DOHH2 (cell line): ENCODE data around the gene PRSS22.

Source experiments
- CTCF ChIP-seq: fragments of 200-600 bp; sonication (generic); IDR thresholded peaks from one replicate; pipeline ENCODE4 v1.5.1; 2014; ENCODE audit warnings: antibody characterized with exemption, mild to moderate bottlenecking, low read depth, low read length; ENCODE audit not compliant: poor library complexity, severe bottlenecking
- EZH2phosphoT487 ChIP-seq: fragments of 200-600 bp; sonication (generic); IDR thresholded peaks from 2 replicates; pipeline ENCODE4 v1.6.1; 2017; ENCODE audit warnings: borderline replicate concordance, mild to moderate bottlenecking, antibody characterized with exemption, low read length, moderate library complexity, mixed read lengths

DNA sequence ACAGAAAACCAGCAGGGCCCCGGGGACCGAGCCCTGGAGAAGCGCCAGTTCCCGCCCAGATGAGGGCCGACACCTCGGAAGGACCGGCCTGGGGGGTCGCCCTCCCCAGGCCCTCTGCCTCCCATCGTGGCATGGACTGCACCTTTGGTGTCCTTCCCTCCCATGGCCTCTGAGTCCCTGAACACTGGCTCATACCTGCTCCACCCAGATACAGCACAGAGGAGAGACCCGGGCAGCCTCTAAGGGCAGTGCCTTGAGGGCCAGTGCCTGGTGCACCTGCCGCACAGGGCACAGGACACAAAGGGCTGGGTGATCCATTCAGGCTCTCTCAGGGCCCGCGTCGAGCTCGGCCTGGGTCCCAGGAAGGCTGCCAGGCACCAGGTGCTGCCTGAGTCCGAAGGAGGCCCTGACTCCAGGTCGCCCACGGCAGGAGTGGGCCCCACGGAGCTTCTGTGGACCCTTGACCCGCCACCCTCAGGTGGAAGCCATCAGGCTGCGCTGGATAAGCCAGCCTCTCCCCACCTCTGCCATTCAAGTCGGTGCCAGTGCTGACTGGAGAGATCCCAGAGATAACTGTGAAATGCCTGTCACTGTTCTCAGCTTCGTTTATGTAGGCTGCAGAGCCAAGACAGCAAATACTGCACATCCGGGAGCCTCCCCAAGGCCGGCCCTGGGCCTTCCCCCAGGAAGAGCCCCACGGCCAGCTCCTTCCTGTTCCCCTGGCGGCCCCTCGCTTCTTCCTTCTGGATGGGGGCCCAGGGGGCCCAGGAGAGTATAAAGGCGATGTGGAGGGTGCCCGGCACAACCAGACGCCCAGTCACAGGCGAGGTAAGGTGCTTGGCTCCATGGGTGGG is 28.2 kb downstream of the PRSS22 start, which contains the start of gene ZG16B:
- TF ChIP-seq CTCF: no peak
- no peak for TF ChIP-seq EZH2phosphoT487
